A549 treated with CORT108297 at 1 μM for 4 hours (cell line): ENCODE data around the gene C11orf68. TPM values are rescaled to one million over a fixed set of nuclear protein-coding genes. Genes with fewer than 3 reads are reported as not detected.

ENCODE experiments used
- total RNA-seq: library from RNA; stranded (reverse); fragments of 200-300 nt; extraction: Qiagen RNA extraction; gene quantifications from 5 replicates; pipeline ENCODE4 v1.2.3, GENCODE V29; 2022

C11orf68 gene
- 40.6 to 65.5 TPM (median 61.3 TPM) in 5 replicates for total RNA-seq

DNA sequence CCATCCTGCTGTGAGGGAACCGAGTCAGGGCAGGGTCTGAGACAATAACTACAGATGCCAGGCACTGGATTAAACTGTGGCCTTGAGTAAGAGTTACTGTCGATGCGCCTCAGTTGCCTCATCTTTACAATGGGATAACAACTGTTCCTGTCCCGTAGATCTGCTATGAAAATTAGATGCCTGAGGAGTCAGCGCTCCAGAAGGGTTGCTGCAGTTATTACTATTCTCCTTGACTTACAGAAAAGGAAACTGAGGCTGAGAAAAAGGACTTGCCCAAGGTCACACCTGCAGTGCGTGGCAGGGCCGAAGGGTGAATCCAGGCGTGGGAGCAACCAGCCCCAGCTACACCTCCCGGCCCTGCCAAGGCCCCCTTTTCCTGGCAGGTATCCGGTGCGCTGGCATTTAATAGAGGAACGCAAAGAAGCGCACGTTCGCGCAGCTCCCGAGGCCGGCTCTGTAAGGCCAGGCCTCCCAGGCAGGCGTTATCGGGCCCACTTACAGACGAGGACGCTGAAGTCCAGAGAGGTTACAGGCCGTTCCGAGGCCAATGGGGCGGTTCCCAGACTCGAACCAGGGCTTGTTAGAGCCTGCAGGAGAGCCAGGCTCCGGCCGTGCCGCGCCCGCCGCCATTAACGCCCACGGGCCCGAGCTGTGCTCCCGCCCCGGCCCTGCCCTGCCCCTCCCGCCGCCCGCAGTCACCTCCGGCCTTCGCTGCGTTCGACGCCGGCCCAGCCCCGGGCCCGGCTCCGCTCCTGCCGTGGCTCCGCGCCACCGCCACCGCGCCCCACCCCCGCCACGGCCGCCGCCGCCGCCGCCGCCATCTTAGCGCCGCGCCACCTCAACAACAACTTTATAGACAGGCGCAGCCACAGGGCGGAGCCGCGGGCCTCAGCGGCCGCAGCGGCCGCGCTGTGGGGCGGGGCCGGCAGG lies at the start of gene C11orf68:
TSS of gene C11orf68 (minus strand) at position 852 of the 930 bp plus-strand sequence. CDS start at position 821, 31 bp downstream.

DNA sequence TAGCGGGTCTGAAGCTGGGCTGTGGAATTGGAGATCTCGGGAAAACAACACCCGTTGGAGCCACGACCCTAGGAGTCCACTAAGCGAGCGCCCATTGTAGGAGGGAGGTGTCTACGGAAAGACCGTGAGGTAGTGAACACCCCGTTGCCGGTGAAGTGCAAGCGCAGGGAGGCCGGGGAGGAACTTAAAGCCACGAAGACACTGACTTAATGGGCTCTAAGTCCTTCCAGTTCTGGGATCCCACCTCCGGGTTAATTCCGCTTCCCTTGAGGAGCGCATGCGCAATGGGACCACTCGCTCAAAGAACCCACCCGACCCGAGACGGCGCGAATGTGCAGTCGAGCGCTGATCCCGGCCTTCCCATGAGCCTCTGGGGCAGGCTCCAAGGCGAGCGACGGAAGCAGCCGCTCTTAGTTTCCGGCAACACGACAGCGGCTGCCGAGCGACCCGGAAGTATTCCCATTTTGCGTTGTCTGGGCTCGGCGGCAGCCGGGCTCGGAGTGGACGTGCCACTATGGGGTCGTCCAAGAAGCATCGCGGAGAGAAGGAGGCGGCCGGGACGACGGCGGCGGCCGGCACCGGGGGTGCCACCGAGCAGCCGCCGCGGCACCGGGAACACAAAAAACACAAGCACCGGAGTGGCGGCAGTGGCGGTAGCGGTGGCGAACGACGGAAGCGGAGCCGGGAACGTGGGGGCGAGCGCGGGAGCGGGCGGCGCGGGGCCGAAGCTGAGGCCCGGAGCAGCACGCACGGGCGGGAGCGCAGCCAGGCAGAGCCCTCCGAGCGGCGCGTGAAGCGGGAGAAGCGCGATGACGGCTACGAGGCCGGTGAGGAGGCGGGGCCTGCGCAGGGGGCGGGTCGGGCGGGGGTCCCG lies 42.6 kb upstream of the C11orf68 start, which contains the start of gene SART1:
TSS of gene SART1 (plus strand) at position 468 of the 874 bp plus-strand sequence. CDS start at position 515, 47 bp downstream.

DNA sequence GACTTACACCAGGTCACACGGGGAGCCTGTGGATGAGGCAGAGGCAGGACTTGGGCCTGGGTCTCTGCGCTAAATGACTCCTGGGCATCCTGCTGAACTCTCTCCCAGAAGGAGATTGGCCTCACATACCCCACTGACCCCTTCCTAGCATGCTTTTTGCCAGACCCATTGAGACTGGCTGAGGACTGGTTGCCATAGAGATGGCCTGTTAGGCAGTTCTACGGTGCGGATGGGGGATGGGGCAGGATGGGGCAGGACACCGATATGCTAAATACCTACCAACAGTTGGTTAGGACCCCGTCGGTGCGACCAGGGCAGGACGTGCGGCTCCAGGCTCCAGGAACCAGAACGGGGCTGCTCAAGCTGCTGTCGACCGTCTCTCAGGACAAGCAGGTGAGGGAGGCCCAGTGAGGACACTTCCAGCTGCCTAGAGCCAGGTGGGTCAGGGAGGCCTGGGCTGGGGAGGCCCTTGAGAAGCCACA lies 26.6 kb upstream of the C11orf68 start, which contains the start of gene TSGA10IP:
TSS of gene TSGA10IP (plus strand) at position 51 of the 482 bp plus-strand sequence. CDS start at position 247, 196 bp downstream.

GRCh38 chr11:65919141-65919572 lies 295 bp upstream of the C11orf68 start, which contains the start of gene DRAP1:
DRAP1 (plus strand) TSS chr11:65919426; CDS start chr11:65919502, 76 bp downstream.

GRCh38 chr11:65900125-65900898 lies 18.6 kb downstream of the C11orf68 start, which contains the start of gene FOSL1:
FOSL1 (minus strand) TSS chr11:65900388; CDS start chr11:65900339, 49 bp downstream.

GRCh38 chr11:65890324-65891218 lies 28.3 kb downstream of the C11orf68 start, which contains the start of gene CCDC85B:
CCDC85B (plus strand) TSS chr11:65890673; CDS start chr11:65890784, 111 bp downstream.

GRCh38 chr11:65888163-65888814 lies 30.6 kb downstream of the C11orf68 start, which contains the start of gene FIBP:
FIBP (minus strand) TSS chr11:65888471; CDS start chr11:65888418, 53 bp downstream.

GRCh38 chr11:65879617-65880016 lies 39.2 kb downstream of the C11orf68 start, which contains the start of gene CTSW:
CTSW (plus strand) TSS chr11:65879837; CDS start chr11:65879855, 18 bp downstream.

GRCh38 chr11:65872586-65873317 lies 46.1 kb downstream of the C11orf68 start, which contains the start of gene EFEMP2:
EFEMP2 (minus strand) TSS chr11:65872800; CDS start chr11:65872354, 446 bp downstream.

Other genes with a start within 250 kb of the C11orf68 start
- 42.0 to 56.6 TPM (median 51.7 TPM) in 5 replicates for gene KAT5, start 206.8 kb downstream of the C11orf68 start, total RNA-seq
- 29.7 to 54.1 TPM (median 51.4 TPM) in 5 replicates for gene RNASEH2C, start 198.3 kb downstream of the C11orf68 start, total RNA-seq
- gene AP5B1, start 138.1 kb downstream of the C11orf68 start, total RNA-seq = 7.6 to 13.5 TPM (median 11.9 TPM) in 5 replicates
- gene OVOL1, start 132.0 kb downstream of the C11orf68 start, total RNA-seq = 0.02 to 0.09 TPM (median 0.07 TPM) in 3 of 5 replicates, not detected in the others
- gene SNX32, start 85.1 kb downstream of the C11orf68 start, total RNA-seq = 0.06 to 0.27 TPM (median 0.08 TPM) in 3 of 5 replicates, not detected in the others
- gene CFL1, start 60.9 kb downstream of the C11orf68 start, total RNA-seq = 1,930 to 2,323 TPM (median 2,279 TPM) in 5 replicates
- 25.2 to 36.4 TPM (median 34.5 TPM) in 5 replicates for gene MUS81, start 58.6 kb downstream of the C11orf68 start, total RNA-seq
- gene EFEMP2, start 46.3 kb downstream of the C11orf68 start, total RNA-seq = 0.77 to 1.4 TPM (median 1.2 TPM) in 5 replicates
- 0.06 to 0.16 TPM in 2 of 5 replicates, not detected in the others for gene CTSW, start 39.2 kb downstream of the C11orf68 start, total RNA-seq
- 71.8 to 97.2 TPM (median 89.4 TPM) in 5 replicates for gene FIBP, start 30.6 kb downstream of the C11orf68 start, total RNA-seq
- 24.4 to 53.2 TPM (median 49.6 TPM) in 5 replicates for gene CCDC85B, start 28.4 kb downstream of the C11orf68 start, total RNA-seq
- 148 to 236 TPM (median 164 TPM) in 5 replicates for gene FOSL1, start 18.7 kb downstream of the C11orf68 start, total RNA-seq
- gene DRAP1, start 364 bp upstream of the C11orf68 start, total RNA-seq = 196 to 277 TPM (median 239 TPM) in 5 replicates
- not detected in 5 replicates for gene TSGA10IP, start 26.4 kb upstream of the C11orf68 start, total RNA-seq
- 46.6 to 64.2 TPM (median 61.5 TPM) in 5 replicates for gene SART1, start 42.7 kb upstream of the C11orf68 start, total RNA-seq
- 37.5 to 48.4 TPM (median 38.6 TPM) in 5 replicates for gene EIF1AD, start 83.1 kb upstream of the C11orf68 start, total RNA-seq
- gene BANF1, start 83.4 kb upstream of the C11orf68 start, total RNA-seq = 385 to 515 TPM (median 496 TPM) in 5 replicates
- not detected in 5 replicates for gene CST6, start 92.9 kb upstream of the C11orf68 start, total RNA-seq
- gene CATSPER1, start 107.4 kb upstream of the C11orf68 start, total RNA-seq = 1.4 to 1.9 TPM (median 1.8 TPM) in 5 replicates
- gene GAL3ST3, start 130.1 kb upstream of the C11orf68 start, total RNA-seq = not detected in 5 replicates
- 166 to 184 TPM (median 170 TPM) in 5 replicates for gene SF3B2, start 133.3 kb upstream of the C11orf68 start, total RNA-seq
- 48.9 to 85.2 TPM (median 76.8 TPM) in 5 replicates for gene PACS1, start 151.2 kb upstream of the C11orf68 start, total RNA-seq